HG02759 (cell line): Measurements from ENCODE around the gene ARHGAP12.
"Not testable (repeated sequence)": the region's sequence is repeated elsewhere in the genome, so short reads cannot be mapped to it uniquely, and the experiment has no call there.

Source experiments
- ATAC-seq: cut with Tn5 transposase; IDR thresholded peaks from one replicate; pipeline ENCODE4 v1.9.1; 2021; ENCODE audit warnings: mild to moderate bottlenecking, moderate library complexity; ENCODE audit not compliant: unreplicated experiment

ARHGAP12 gene

GRCh38 chr10:31928549-31929260 lies at the start of gene ARHGAP12:
TSS of gene ARHGAP12 (minus strand) at chr10:31928831. CDS start at chr10:31908855, 19,976 bp downstream.
- ATAC-seq: peak; percentile 82

- ATAC-seq: no peak
Measured at GRCh38 chr10:31978156-31978483, 49.5 kb upstream of the ARHGAP12 start.

GRCh38 chr10:31977440-31978155 lies 49.0 kb upstream of the ARHGAP12 start:
- ATAC-seq: peak; percentile 56

- ATAC-seq: no peak
Measured at GRCh38 chr10:31975157-31975765, 46.6 kb upstream of the ARHGAP12 start.

- ATAC-seq: no peak
Measured at GRCh38 chr10:31974434-31975124, 45.9 kb upstream of the ARHGAP12 start.

GRCh38 chr10:31972519-31973041 lies 43.9 kb upstream of the ARHGAP12 start:
- ATAC-seq: no peak

- not testable (repeated sequence) for ATAC-seq
Measured at GRCh38 chr10:31969847-31970246, 41.2 kb upstream of the ARHGAP12 start.

- no peak for ATAC-seq
Measured at GRCh38 chr10:31963589-31963980, 35.0 kb upstream of the ARHGAP12 start.

GRCh38 chr10:31962826-31963588 lies 34.4 kb upstream of the ARHGAP12 start:
- ATAC-seq: no peak

GRCh38 chr10:31961277-31962074 lies 32.8 kb upstream of the ARHGAP12 start:
- peak; percentile 94 for ATAC-seq

- no peak for ATAC-seq
Measured at GRCh38 chr10:31959461-31960173, 31.0 kb upstream of the ARHGAP12 start.

- no peak for ATAC-seq
Measured at GRCh38 chr10:31958856-31959255, 30.2 kb upstream of the ARHGAP12 start.

GRCh38 chr10:31956200-31956946 lies 27.7 kb upstream of the ARHGAP12 start:
- ATAC-seq: no peak

- no peak for ATAC-seq
Measured at GRCh38 chr10:31954410-31955191, 26.0 kb upstream of the ARHGAP12 start.

- no peak for ATAC-seq
Measured at GRCh38 chr10:31953480-31953879, 24.8 kb upstream of the ARHGAP12 start.

- ATAC-seq: no peak
Measured at GRCh38 chr10:31953080-31953479, 24.4 kb upstream of the ARHGAP12 start.

- no peak for ATAC-seq
Measured at GRCh38 chr10:31952066-31952465, 23.4 kb upstream of the ARHGAP12 start.

- no peak for ATAC-seq
Measured at GRCh38 chr10:31949266-31949665, 20.6 kb upstream of the ARHGAP12 start.
